NCI-H128 (cell line): ENCODE measurements around the gene CPNE1.

Experiments used
- DNase-seq: peaks from one replicate; lab custom pipeline; 2025; ENCODE audit not compliant: unreplicated experiment; lab: John Stamatoyannopoulos, UW

The CPNE1 gene

GRCh38 chr20:35621560-35621946, 43.1 kb downstream of the CPNE1 start:
- DNase-seq = no peak

DNA sequence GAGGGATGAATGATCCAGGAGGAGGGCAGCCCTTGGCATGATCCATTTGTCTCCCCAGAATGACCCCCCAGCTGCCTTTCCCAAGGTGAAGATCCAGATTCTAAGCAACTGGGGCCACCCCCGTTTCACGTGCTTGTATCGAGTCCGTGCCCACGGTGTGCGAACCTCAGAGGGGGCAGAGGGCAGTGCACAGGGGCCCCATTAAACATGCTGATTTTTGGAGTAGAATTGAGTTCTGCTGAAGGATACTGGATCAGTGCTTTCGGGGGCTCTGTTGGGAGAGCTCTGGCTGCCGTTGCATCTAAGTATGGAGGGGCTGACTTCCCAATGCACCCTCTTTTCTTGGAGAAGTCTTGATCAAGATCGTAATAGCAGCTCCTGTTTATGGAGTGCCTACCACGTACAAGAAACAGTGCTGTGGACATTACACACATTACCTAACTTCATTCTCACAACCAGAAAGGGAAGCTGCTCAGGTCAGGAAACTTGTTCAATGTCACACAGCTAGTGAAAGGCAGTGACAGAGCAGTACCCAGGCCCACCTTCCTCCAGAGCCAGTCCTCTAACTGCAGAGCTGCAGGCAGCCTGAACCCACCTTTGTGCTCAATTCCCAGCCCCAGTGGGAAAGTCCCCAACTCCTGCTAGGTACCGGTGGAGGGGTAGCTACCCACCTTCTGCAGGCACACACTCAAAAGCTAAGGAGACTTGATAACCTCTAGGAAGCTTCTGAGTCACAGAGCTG, 43.7 kb downstream of the CPNE1 start:
- no peak for DNase-seq

DNA sequence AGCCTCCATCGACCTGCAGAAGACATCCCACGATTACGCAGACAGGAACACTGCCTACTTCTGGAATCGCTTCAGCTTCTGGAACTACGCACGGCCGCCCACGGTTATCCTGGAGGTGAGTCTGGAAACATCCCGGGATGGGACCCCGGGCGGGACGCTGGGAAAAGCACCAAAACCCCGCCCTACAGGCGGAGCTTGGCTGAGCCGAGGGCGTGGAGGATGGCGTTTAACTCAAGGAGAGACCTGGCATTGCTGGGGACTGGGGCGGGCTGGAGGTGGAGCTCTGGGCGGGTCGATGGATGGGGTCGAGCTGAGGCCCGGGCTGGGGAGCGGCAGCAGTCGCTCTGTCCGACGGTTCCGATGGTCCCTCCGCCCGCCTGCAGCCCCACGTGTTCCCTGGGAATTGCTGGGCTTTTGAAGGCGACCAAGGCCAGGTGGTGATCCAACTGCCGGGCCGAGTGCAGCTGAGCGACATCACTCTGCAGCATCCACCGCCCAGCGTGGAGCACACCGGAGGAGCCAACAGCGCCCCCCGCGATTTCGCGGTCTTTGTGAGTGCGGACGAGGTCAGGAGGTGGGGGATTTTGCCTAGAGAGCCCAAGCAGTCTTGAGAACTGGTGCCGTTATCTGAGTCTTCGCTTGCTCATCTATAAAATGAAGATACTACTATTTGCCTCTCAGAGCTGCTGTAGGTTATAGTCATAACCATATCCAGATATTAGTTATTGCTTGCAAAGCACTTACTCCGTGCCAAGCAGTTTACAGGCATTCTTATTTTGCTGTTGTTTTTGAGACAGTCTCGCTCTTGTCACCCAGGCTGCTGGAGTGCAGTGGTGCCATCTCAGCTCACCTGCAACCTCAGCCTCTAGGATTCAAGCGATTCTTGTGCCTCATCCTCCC, 45.3 kb downstream of the CPNE1 start:
- DNase-seq = peak; percentile 71

- no peak for DNase-seq
Observed at GRCh38 chr20:35618263-35619131, 46.2 kb downstream of the CPNE1 start.

GRCh38 chr20:35617397-35618262, 47.1 kb downstream of the CPNE1 start:
- peak; percentile 53 for DNase-seq

DNA sequence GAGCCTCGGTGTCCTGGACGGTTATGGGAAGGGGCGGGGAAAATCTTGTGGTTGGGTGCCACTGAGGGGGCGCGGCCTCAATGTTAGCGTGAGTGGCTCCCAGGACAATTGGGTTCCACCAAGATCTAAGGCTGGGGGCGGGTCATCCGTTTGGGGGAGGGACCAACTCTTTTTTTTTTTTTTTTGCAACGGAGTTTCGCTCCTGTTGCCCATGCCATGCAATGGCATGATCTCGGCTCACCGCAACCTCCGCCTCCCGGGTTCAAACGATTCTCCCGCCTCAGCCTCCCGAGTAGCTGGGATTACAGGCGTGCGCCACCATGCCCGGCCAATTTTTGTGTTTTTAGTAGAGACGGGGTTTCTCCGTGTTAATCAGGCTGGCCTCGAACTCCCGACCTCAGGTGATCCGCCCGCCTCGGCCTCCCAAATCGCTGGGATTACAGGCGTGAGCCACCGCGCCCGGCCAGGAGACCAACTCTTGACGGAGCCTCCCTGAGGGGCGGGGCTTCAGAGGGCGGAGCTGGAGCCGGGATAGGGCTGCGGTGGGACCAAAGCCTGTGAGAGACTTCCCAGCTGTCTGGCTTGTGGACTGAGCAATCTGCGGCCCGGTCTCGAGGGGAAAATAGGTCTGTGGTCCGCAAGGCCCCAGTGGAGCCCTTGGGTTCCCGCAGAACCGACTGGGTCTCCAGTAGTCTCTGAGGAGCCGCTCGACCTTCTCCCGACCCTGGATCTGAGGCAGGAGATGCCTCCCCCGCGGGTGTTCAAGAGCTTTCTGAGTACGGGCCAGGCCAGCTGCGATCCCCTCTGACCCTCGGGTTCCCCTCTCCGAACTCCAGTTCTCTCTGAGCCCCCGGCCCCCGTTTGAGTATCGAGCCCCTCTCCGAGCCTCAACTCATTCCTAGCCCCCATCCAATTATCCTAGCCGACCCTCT, 48.0 kb downstream of the CPNE1 start:
- DNase-seq = peak; percentile 48

DNA sequence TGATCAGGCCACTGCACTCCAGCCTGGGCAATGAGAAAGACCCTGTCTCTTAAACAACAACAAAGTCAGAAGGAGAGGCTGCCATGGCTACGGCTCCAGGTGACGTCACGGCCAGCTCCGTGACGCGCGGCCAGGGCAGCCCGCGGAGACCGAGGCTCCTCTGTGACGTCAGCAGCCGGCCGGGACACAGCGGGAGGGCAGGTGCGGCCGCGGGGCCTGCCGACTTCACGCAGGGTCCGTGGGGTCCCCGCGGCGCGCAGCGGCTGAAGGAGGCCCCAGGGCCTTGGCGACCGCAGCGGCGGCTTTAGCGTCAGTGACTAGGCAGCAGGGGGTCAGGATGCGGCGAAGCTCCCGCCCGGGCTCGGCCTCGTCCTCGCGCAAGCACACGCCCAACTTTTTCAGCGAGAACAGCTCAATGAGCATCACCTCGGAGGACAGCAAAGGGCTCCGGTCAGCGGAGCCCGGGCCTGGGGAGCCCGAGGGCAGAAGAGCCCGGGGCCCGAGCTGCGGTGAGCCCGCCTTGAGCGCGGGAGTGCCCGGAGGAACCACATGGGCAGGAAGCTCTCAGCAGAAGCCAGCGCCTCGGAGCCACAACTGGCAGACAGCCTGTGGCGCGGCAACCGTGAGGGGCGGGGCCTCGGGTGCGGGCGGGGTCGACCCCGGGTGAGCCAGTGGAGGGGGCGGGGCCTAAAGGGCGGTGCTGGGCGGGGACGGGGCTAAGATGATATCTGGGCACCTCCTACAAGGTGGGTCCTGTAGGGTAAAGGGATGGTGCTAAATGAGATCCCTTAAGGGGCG, 48.8 kb downstream of the CPNE1 start, which contains the start of gene SPAG4:
Gene SPAG4 (plus strand): TSS at position 163 of the 798 bp plus-strand sequence. CDS start 175 bp downstream, at position 338.
- DNase-seq = peak; percentile 96

- no peak for DNase-seq
Observed at GRCh38 chr20:35611482-35611881, 53.2 kb downstream of the CPNE1 start.

GRCh38 chr20:35610833-35611427, 53.8 kb downstream of the CPNE1 start:
- DNase-seq = no peak

DNA sequence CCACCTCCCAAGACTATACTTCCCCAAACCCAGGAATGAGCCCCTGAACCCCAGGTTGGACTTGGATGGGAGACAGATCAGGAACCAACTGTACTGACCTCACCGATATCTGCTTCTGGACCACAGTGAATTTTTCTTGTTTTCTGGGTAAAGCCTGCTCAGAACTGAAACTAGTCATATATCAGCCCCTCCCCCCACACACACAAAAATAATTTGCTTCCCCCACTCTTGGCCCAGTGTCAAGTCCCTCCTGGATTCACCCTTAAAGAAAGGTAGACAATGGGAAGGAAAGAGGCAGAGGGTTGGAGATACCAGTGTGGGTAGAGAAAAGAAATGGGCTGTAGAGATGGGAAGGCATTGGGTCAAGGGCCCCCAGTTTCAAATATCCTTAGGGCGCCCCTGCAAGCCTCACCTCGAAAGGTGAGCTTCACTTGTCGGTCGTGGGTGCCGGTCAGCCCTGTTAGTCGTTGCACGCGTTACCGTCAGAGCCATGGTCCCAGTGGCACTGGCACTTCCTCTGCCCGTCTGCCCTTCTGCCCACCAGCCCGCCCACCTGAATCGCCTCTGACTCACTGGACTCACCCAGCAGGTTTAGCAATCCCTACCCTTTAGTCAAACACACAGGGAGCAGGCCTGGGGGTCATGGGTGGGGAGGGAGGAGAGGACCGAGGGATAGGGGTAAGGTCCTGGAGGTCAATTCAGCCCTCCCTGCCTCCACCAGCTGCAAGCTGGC, 57.5 kb downstream of the CPNE1 start:
- DNase-seq = no peak

DNA sequence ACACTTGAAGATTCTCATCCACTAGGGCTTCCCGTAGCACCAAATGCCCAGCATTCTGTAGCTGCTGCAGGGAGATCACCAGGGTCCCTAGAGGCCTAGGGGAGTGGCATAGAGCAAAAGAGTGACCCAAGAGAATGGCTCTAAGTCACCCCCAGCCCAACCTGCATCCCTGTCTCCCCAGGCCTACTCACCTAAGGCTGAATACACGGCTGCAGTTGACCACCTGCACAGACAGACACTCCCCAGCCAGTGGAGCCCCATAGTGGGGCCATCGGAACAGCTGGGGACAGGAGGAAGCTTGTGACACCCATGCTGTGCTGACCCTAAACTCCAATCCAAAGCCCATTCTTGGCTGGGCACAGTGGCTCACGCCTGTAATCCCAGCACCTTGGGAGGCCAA, 58.6 kb downstream of the CPNE1 start:
- no peak for DNase-seq

- DNase-seq = no peak
Observed at GRCh38 chr20:35604449-35604747, 60.3 kb downstream of the CPNE1 start.

- DNase-seq = no peak
Observed at GRCh38 chr20:35603695-35604448, 60.8 kb downstream of the CPNE1 start.

GRCh38 chr20:35602851-35603495, 61.7 kb downstream of the CPNE1 start:
- no peak for DNase-seq

DNA sequence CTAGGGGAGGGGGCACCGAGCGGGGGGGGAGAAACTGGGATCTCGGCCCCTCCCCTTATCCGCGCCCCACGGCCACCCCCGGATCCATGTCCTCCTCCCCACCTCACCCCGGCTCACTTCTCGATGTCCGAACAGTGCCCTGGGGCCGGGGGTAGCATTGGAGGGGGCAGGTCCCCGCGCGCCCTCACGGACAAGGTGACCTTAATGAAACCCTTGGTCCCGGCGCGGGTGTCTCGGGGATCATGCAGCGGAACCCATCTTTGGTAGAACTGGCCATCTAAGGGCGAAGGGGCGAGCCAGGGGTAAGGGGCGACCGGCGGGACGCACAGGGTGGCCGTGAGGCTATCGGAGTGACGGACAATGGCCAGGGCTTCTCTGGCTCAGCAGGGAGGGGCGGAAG, 62.7 kb downstream of the CPNE1 start:
- no peak for DNase-seq
